Bronchial smooth muscle cell (primary cell): Measurements from ENCODE around the gene BRS3. TPM values are rescaled to one million over a fixed set of nuclear protein-coding genes. Genes with fewer than 3 reads are reported as not detected.

Experiments used
- total RNA-seq: library from RNA; depleted of rRNA; stranded (reverse); fragments of >200 nt; gene quantifications from 2 replicates; pipeline ENCODE4 v1.2.1, GENCODE V29; 2014

The BRS3 gene
- not detected in 2 replicates for total RNA-seq

GRCh38 chrX:136487647-136488046, at the start of gene BRS3:
BRS3 (plus strand) TSS chrX:136487947; CDS start chrX:136488115, 168 bp downstream.

GRCh38 chrX:136497556-136498052, 9.9 kb downstream of the BRS3 start, which contains the start of gene HTATSF1:
HTATSF1 (plus strand) TSS chrX:136497592; CDS start chrX:136497685, 93 bp downstream.

DNA sequence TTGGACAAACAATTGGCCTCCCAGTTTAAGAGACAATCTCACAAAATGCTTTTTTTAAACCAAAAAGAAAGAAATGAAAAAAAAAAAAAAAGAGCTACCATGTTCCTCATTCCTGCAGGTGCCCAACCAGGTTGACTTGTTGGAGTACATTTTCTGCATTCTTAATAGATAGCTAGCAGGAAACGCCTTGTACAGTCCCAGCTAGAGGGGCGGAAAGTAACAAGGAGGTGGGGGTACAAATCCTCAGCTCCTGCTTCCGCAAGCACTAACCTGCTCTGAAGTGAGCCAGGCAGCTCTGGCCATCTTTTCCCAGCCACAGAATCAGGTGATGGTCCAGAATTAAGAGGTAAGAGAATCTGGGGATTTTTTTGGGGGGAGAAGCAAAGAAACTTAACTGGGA, 44.2 kb downstream of the BRS3 start, which contains the start of gene VGLL1:
VGLL1 (plus strand) TSS at position 265 of the 400 bp plus-strand sequence. CDS start 3,806 bp downstream, outside the sequence.

Other genes with a start within 250 kb of the BRS3 start
- gene MAP7D3, start 236.5 kb upstream of the BRS3 start, total RNA-seq: 10.0 and 11.3 TPM in 2 replicates
- not detected in 2 replicates for gene ADGRG4, start 187.0 kb upstream of the BRS3 start, total RNA-seq
- gene HTATSF1, start 9.6 kb downstream of the BRS3 start, total RNA-seq: 30.7 and 31.5 TPM in 2 replicates
- gene VGLL1, start 44.3 kb downstream of the BRS3 start, total RNA-seq: not detected in 2 replicates
- not detected in 2 replicates for gene CD40LG, start 160.2 kb downstream of the BRS3 start, total RNA-seq